Urinary bladder (tissue), 4 donors: ENCODE data around the gene PLCB3. TPM values are rescaled to one million over a fixed set of nuclear protein-coding genes. Genes with fewer than 3 reads are reported as not detected.

Experiments
- DNase-seq: peaks from one replicate; pipeline ENCODE4 v3.0.0-alpha.2; 2015; ENCODE audit errors: extremely low spot score
- H3K27ac ChIP-seq: one replicate; pipeline ENCODE4 v1.5.1; 2013; ENCODE audit warnings: low read depth, mild to moderate bottlenecking, moderate library complexity
- H3K36me3 ChIP-seq: one replicate; pipeline ENCODE4 v1.6.1; 2013; ENCODE audit warnings: mild to moderate bottlenecking, moderate library complexity; ENCODE audit not compliant: insufficient read depth
- H3K4me1 ChIP-seq: one replicate; pipeline ENCODE4 v1.6.1; 2013; ENCODE audit warnings: mild to moderate bottlenecking, moderate library complexity; ENCODE audit not compliant: insufficient read depth
- H3K4me3 ChIP-seq: one replicate; pipeline ENCODE4 v1.5.1; 2013; ENCODE audit warnings: low read depth, low read length
- WGBS: extraction: QIAGEN DNeasy Blood & Tissue Kit; methylation state at CpG from one replicate; pipeline ENCODE4 v1.1.7; 2013; 5-methylcytosine and 5-hydroxymethylcytosine counted together
- polyA plus RNA-seq: library from polyadenylated mRNA; stranded (reverse); fragments of 200-250 nt; gene quantifications from one replicate; pipeline ENCODE4 v1.2.3, GENCODE V29; 2013
- total RNA-seq: library from RNA; depleted of rRNA; stranded (reverse); fragments of >200 nt; gene quantifications from one replicate; pipeline ENCODE4 v1.2.3, GENCODE V29; 2014
- donor health status: healthy with polysubstance abuse.
- donor health status: healthy.

Gene PLCB3
- total and polyA plus RNA-seq, 2 donors: 14.8 to 18.2 TPM

GRCh38 chr11:64281957-64282770, 30.8 kb downstream of the PLCB3 start:
- WGBS: 94% methylated on average over 22 of the region's 22 CpGs
- Histone ChIP-seq H3K36me3 (no peaks in the 10 kb centered on the region), H3K4me1 (no peaks in the 10 kb centered on the region), H3K27ac (no peak overlapping the region), H3K4me3 (no peak overlapping the region)
- no peak for DNase-seq

GRCh38 chr11:64283092-64283491, 31.8 kb downstream of the PLCB3 start:
- no peaks in the 10 kb centered on the region for H3K4me1 ChIP-seq
- WGBS: 90% methylated on average over 3 of the region's 3 CpGs
- no peak for DNase-seq
- no peak overlapping the region for H3K27ac ChIP-seq
- no peak overlapping the region for H3K4me3 ChIP-seq
- H3K36me3 ChIP-seq: no peaks in the 10 kb centered on the region

DNA sequence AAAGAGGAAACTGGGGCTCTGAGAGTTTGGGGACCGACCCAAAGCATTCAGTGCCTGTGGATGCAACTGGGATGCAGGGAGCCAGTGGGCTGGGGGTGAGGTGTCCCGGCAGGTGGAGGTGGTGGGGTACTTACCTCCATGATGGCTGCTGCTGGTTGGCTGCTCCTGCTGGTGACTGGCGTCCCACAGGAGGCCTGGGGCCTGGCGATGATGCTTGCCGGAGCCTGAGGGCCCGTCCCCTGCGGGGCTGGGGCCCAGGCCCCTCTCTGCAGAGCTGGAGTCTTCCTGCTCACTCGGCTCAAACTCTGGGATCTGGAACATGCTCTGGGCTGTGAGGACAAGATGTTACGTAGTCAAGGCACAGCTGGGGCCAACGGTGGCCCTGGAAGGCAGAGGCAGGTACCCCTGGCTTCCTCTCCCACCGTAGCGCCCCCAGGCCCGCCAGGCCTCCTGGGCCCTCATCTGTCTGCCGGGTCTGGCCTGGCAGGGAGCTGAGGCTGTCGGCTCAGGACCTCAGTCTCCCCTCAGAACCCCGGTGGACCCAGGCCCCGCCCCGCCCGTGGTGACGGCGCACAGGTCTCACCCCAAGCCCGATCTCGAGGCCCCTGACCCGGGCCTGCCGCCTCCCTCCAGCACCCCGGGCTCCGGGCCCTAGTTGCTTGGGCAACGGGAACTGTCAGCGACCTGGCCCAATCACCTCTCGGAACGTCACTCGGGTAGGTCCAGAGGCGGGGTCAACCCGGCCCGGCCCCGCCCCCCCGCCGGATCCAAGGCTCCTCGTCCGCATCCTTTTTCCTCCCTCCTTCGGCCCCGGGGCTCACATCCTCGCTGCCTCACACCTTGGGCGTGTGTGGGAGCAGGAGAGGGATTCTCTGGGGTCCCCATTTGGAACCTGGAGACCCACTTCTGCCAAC, 33.0 kb downstream of the PLCB3 start, which contains the start of gene BAD:
Gene BAD, minus strand, starts transcription at position 618 of the 914 bp plus-strand sequence. Its CDS starts 297 bp downstream, at position 321.
- 3% methylated on average over 44 of the region's 44 CpGs for WGBS
- Histone ChIP-seq H3K27ac (peak within 1 kb of the TSS; percentile 96), H3K36me3 (no peaks in the 10 kb centered on the region), H3K4me3 (peak within 1 kb of the TSS; percentile 75), H3K4me1 (no peaks in the 10 kb centered on the region)
- peak; percentile 88 for DNase-seq

- Histone ChIP-seq H3K36me3 (no peaks in the 10 kb centered on the region), H3K4me1 (no peaks in the 10 kb centered on the region), H3K4me3 (peak within 1 kb of the TSS; percentile 75), H3K27ac (peak within 1 kb of the TSS; percentile 96)
- DNase-seq: no peak
- WGBS: under 1% methylated on average over 100 of the region's 102 CpGs
Observed at GRCh38 chr11:64284962-64285884, 33.9 kb downstream of the PLCB3 start, which contains the start of gene GPR137. Gene GPR137, plus strand, starts transcription at chr11:64285848. Its CDS starts 677 bp downstream, at chr11:64286525.

DNA sequence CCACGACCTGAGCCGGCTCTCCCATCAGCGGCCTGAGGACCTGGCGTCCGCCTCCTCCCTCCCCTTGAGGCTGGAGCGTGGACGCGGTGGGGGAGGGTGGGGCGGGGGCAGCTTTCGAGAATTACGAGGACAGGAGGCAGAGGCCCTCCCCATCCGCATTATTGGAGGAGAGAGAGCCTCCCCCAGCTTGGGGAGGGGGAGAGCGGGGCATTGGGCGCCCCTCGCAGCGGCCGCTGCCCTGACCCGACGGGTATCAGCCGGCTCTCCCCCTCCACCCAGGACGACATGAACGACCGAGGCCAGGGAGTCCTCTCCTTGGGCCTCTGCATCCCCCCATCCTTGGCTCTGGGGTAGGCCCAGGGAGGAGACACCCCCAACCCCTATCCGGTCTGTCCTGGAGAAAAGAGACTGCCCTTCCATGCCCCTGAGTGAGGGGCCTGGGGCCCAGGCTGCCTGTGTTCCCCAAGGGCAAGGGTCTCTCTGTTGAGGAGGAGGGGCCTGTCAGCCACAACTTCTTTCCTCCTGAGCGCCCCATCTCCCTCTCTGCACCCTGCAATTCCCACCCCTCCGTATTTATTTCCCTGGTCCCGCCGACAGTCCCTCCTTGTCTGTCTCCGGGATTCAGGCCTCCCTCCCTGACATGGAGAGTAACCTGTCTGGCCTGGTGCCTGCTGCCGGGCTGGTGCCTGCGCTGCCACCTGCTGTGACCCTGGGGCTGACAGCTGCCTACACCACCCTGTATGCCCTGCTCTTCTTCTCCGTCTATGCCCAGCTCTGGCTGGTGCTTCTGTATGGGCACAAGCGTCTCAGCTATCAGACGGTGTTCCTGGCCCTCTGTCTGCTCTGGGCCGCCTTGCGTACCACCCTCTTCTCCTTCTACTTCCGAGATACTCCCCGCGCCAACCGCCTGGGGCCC, 34.8 kb downstream of the PLCB3 start:
- H3K4me1 ChIP-seq: no peaks in the 10 kb centered on the region
- H3K27ac ChIP-seq: no peak overlapping the region
- H3K4me3 ChIP-seq: peak overlapping the region; percentile 75
- DNase-seq: no peak
- WGBS: 25% methylated on average over 40 of the region's 40 CpGs
- no peaks in the 10 kb centered on the region for H3K36me3 ChIP-seq

DNA sequence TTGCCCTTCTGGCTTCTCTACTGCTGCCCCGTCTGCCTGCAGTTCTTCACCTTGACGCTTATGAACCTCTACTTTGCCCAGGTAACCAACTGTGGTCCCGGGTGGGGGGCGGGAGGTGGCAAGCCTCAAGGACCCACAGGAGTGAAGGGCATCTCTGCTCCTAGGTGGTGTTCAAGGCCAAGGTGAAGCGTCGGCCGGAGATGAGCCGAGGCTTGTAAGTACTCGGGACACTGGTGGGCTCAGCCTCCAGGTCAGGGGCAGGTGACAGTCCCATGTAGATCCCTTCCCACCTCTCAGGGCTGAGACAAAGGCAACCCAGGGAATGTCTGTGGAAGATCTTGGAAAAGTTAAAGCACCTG, 35.5 kb downstream of the PLCB3 start:
- H3K4me1 ChIP-seq: no peaks in the 10 kb centered on the region
- no peak overlapping the region for H3K4me3 ChIP-seq
- WGBS: 87% methylated on average over 9 of the region's 9 CpGs

GRCh38 chr11:64287676-64288352, 36.5 kb downstream of the PLCB3 start:
- 95% methylated on average over 33 of the region's 33 CpGs for WGBS
- Histone ChIP-seq H3K36me3 (no peaks in the 10 kb centered on the region), H3K4me3 (no peak overlapping the region), H3K27ac (no peak overlapping the region), H3K4me1 (peaks cover 3% of the 10 kb centered on the region)
- no peak for DNase-seq

More for the DNA sequence above, 35.5 kb downstream of the PLCB3 start:
- no peak for DNase-seq
- H3K27ac ChIP-seq: no peak overlapping the region
- H3K36me3 ChIP-seq: no peaks in the 10 kb centered on the region

DNA sequence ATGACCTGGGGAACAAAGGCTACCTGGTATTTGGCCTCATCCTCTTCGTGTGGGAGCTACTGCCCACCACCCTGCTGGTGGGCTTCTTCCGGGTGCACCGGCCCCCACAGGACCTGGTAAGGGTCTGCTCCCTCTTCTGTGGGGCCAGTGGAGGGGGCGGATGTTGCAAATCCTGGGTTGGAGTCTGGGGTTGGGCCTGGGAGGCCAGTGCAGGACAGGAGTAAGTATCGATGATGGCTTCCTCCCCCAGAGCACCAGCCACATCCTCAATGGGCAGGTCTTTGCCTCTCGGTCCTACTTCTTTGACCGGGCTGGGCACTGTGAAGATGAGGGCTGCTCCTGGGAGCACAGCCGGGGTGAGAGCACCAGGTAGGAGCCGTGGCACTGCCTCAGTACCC, 37.0 kb downstream of the PLCB3 start:
- no peak for DNase-seq
- peaks cover 3% of the 10 kb centered on the region for H3K4me1 ChIP-seq
- 91% methylated on average over 9 of the region's 9 CpGs for WGBS
- no peak overlapping the region for H3K27ac ChIP-seq
- H3K4me3 ChIP-seq: no peak overlapping the region
- no peaks in the 10 kb centered on the region for H3K36me3 ChIP-seq

DNA sequence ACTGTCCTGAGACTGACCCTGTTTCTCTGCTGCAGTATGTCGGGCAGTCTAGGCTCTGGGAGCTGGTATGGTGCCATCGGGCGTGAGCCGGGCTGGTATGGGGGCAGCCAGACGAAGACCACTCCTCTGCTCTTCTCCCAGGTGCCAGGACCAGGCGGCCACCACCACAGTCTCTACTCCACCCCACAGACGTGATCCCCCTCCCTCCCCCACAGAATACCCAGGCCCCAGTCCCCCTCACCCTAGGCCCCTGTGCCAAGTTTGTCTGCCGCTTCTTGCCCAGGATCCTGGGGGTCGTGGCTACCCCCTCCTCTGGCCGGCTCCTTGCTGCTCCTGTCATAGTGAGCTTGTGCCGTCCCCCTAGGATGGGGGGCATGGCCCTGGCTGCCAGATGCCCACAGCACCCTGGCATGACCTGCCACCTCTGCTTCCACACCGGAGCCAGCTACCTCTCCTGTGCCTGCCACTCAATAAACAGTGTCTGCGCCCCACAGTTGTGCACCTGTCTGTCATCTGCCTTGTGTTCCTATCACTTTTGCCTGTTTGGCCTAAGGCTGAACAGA, 37.8 kb downstream of the PLCB3 start:
- 93% methylated on average over 13 of the region's 13 CpGs for WGBS
- peaks cover 3% of the 10 kb centered on the region for H3K4me1 ChIP-seq

DNA sequence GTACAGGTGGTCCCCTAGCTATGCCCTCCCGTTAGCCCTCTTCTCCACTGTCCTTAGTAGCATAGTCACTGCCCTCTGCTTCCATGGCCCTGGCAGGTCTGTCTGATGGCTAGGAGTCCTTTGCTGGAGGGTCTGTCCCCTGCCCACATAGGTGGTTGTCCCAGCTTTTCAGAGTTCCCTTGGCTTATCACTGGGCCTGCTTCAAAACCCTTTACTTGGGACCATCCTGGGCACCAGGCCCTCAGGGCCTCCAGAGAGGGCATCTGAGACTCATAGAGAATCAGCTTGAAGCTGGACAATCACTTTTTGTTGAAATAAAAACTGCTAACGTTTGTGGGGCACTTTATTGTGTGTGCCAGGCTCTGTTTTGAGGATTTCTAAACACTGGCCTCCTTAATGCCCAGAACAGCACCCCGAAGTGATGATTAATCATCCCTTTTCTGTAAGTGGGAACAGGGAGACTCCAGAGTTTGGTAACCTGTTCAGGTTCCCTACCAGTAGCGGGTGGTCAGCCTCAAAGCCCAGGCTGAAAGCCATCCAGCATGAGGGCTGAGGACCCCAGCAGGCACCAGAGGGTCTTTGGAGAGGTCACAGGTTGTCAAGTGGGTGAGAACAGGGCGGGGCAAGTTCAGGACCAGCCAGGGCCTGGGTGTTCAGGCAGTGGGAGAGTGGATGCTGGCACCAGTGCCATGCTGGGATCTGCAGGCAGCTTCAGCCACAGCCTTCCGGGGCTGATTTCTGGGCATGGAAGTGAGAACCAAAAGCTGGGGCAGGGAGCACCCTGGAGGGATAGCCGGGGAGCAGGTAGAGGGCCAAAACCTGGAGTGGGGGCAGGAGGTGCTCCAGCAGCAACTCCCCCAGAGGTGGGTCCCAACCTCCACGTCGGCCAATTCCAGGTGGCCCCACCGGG, 39.3 kb downstream of the PLCB3 start:
- Histone ChIP-seq H3K4me1 (peaks cover 3% of the 10 kb centered on the region), H3K36me3 (no peaks in the 10 kb centered on the region), H3K4me3 (no peak overlapping the region), H3K27ac (no peak overlapping the region)
- no peak for DNase-seq
- 54% methylated on average over 10 of the region's 10 CpGs for WGBS

More for the DNA sequence above, 37.8 kb downstream of the PLCB3 start:
- Histone ChIP-seq H3K36me3 (no peaks in the 10 kb centered on the region), H3K27ac (no peak overlapping the region), H3K4me3 (no peak overlapping the region)
- no peak for DNase-seq

DNA sequence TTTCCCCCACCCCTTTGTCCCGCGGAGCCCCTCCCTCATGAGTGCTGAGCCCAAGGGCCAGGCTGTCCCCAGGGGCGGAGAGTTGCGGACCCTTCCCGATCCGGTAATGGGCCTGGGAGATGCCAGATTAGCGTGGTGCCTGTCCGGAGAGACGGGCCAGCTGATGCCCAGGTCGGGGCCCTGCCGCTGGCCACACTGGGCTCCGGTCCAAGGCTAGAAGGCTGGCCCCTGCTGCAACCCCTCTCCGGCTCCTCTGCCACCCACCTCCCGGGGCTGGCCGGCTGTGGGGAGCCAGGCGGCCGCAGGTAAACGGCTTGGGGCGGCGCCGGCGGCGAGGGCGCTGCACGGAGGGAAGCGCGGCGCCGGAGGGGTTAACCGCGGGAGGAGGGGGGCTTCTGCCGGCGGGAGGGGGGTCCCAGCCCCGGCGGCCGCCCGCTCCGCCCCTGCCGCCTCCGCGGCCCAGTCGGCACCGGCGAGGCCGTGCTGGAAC, 40.0 kb downstream of the PLCB3 start, which contains the start of gene KCNK4:
Gene KCNK4, plus strand, starts transcription at position 41 of the 490 bp plus-strand sequence. CDS start 1,717 bp downstream, outside the sequence.
- no peaks in the 10 kb centered on the region for H3K36me3 ChIP-seq
- no peak for DNase-seq
- 3% methylated on average over 45 of the region's 45 CpGs for WGBS
- no peak within 1 kb of the TSS for H3K27ac ChIP-seq
- peak within 1 kb of the TSS; percentile 35 for H3K4me3 ChIP-seq
- peaks cover 3% of the 10 kb centered on the region for H3K4me1 ChIP-seq
